GM12872 (cell line): ENCODE measurements around the gene FAM110D.

Experiments used
- TF ChIP-seq, protein P1 (sequence below): IDR thresholded peaks from 3 replicates; pipeline ENCODE4 v1.5.1; 2011; ENCODE audit warnings: low read depth, mild to moderate bottlenecking, low read length, moderate library complexity; ENCODE audit not compliant: insufficient read depth

Gene FAM110D

DNA sequence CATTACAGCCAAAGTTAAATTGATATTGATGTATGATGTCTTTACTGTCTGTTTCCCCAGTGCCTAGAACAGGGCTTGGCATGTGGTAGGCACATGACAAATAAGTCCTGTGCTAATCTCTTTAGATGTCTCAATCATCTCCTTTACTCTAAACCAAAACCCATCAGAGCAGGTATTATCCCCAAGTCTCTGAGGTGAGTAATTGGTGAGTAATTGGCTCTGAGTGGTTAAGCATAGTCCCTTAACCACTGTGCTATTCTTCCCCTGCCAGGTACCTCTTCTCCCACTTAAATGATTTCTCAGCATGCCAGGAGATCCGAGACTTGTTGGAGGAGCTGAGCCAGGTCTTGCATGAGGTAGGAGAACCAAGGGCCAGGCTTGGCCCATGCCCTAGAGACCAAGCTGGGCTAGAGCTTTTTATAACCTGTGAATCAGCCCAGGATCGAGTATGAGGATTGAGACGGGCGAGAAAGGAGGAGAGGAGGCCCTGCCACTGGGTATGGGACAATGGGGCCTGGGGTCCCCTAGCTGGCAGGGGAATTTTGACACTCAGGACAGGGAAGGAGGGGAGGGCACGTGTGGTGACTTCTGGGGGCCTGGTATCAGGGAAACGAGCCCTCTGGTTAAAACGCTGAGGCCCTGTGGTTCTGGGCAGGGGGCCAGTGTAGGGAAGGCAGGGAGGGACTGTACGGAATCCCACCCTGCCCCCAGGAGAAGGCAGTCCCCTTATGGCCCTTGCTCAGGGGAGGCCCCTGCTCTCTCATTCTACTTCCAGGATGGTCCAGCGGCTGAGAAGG is 22.9 kb downstream of the FAM110D start:
- TF ChIP-seq, protein P1, sequence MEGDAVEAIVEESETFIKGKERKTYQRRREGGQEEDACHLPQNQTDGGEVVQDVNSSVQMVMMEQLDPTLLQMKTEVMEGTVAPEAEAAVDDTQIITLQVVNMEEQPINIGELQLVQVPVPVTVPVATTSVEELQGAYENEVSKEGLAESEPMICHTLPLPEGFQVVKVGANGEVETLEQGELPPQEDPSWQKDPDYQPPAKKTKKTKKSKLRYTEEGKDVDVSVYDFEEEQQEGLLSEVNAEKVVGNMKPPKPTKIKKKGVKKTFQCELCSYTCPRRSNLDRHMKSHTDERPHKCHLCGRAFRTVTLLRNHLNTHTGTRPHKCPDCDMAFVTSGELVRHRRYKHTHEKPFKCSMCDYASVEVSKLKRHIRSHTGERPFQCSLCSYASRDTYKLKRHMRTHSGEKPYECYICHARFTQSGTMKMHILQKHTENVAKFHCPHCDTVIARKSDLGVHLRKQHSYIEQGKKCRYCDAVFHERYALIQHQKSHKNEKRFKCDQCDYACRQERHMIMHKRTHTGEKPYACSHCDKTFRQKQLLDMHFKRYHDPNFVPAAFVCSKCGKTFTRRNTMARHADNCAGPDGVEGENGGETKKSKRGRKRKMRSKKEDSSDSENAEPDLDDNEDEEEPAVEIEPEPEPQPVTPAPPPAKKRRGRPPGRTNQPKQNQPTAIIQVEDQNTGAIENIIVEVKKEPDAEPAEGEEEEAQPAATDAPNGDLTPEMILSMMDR: no peak

DNA sequence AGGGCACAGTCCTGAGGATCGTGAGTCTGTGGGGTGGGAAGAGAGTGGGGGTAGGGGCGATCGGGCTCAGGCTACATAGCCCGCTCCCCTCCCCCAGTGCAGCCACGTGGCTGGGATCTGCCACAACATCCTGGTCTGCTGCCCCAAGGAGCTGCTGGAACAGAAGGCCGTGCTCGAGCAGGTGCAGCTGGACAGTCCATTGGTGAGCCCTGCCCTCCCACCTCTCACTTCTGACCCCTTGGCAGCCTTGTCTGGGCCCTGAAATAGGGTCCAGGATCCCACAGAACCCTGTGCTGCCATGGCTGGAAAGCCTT is 23.5 kb downstream of the FAM110D start:
- TF ChIP-seq, protein P1: no peak

DNA sequence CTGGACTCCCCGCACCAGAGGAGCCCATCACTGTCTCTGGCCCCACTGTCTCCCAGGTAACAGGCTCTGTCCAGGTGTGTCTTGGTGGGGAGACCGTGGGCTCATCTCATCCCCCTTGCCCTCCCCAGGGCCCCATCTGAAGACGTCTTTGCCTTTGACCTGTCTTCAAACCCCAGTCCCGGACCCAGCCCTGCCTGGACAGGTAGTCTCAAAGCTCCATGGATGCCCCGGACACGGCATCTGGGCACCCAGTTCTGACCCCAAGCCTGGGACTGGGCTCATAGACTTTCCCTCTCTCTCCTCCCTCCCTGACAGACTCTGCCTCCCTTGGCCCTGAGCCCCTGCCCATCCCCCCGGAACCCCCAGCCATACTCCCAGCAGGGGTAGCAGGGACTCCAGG is 25.2 kb downstream of the FAM110D start:
- TF ChIP-seq, protein P1: no peak

DNA sequence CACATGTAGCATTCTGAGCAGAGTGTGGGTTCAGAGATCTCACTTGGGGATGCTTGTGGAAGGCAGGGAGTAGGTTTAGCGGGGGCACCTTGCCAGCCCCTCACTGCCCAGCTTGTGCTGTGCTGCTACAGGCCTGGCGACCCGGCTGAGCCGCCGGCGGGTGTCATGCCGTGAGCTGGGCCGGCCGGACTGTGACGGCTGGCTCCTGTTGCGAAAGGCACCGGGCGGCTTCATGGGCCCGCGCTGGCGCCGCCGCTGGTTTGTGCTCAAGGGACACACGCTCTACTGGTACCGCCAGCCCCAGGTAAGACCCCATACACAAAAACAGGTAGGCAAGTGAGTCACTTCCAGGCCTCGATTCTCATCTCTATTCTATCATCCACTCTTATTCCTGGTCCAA is 26.0 kb downstream of the FAM110D start:
- TF ChIP-seq, protein P1: no peak

DNA sequence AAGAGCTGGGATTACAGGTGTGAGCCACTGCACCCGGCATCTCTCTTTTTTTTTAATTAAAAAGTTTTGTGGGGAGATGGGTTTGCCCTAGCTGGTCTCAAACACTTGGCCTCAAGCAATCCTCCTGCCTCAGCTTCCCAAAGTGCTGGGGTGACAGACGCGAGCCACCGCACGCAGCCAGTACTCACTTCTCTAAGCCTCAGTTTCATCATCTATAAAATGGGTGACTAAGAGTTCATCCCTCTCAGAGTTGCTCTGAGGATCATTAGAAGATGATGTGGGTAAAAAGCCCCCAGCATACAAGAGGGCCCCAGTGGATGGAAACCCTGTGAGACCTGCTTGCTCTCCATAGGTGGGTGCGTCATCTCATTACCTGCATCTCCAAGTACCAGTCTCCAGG is 29.0 kb downstream of the FAM110D start:
- TF ChIP-seq, protein P1: no peak

DNA sequence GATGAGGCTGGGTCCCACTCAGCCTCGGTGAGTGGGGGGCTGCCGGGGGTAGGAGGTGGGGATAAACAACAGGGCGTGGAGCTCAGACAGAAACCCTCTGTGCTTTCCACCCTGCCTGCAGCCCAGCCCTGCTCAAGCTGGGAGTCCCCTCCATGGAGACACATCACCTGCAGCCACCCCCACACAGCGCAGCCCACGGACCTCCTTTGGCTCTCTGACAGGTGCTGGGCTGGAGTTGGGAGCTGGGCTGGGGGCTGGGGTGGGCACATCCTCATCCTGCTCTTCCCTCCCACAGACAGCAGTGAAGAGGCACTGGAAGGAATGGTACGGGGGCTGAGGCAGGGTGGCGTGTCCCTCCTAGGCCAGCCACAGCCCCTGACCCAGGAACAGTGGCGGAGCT is 29.6 kb downstream of the FAM110D start:
- TF ChIP-seq, protein P1: no peak

DNA sequence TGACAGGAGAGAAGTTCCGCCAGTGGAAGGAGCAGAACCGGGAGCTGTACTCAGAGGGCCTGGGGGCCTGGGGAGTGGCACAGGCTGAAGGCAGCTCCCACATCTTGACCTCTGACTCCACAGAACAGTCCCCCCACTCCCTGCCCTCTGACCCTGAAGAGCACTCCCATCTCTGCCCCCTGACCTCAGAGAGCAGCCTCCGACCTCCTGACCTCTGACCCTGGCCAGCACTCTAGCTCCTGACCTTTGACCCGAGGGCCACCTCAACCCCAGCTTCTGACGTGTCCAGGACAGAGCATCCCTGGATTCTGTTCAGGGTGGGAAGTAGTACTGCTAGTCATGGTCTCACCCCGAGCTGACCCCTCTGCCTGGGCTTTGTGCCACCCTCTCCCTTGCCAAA is 30.5 kb downstream of the FAM110D start:
- TF ChIP-seq, protein P1: no peak

DNA sequence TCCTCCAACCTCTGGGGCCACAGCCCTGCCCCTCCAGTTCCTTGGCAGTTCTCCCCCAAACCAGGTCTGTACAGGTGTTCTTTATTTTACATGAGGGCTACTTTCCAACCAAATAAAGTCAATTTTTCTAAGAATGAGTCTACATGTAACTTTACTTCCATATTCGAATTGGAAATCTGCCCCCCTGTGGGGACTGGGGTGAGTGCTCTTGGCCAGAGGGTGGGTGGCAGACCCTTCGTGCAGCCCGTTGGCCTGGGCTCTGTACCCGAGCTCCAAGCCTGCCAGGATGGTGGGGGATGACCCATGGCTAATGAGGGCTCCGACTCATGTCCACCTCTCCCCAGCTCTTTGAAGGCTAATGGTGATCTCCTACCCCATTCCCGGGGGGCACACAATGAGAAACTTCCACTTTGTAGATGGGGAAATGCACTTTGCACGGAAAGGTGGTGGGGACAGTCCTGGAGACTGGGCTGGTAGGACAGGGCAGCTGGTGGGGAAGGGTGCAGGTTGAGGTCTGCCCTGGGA is 30.9 kb downstream of the FAM110D start:
- TF ChIP-seq, protein P1: no peak
